NK-92 (cell line): ENCODE measurements around the gene AIFM3.

Source experiments
- DNase-seq: peaks from one replicate; lab custom pipeline; 2025; ENCODE audit not compliant: unreplicated experiment; lab: John Stamatoyannopoulos, UW

AIFM3 gene

GRCh38 chr22:20989323-20990138 lies 22.5 kb downstream of the AIFM3 start:
- no peak for DNase-seq

GRCh38 chr22:20990184-20991180 lies 23.4 kb downstream of the AIFM3 start:
- no peak for DNase-seq

- no peak for DNase-seq
These were observed 24.4 kb downstream of the AIFM3 start for GRCh38 chr22:20991252-20992055.

- no peak for DNase-seq
These were observed 25.0 kb downstream of the AIFM3 start for GRCh38 chr22:20992056-20992442.

GRCh38 chr22:20992456-20993303 lies 25.6 kb downstream of the AIFM3 start:
- DNase-seq, result no peak

- no peak for DNase-seq
These were observed 26.5 kb downstream of the AIFM3 start for GRCh38 chr22:20993304-20994127.

GRCh38 chr22:20994128-20994901 lies 27.3 kb downstream of the AIFM3 start:
- DNase-seq, result no peak

GRCh38 chr22:20994902-20995241 lies 27.8 kb downstream of the AIFM3 start:
- no peak for DNase-seq

GRCh38 chr22:20995329-20996030 lies 28.4 kb downstream of the AIFM3 start:
- DNase-seq, result no peak

GRCh38 chr22:20996031-20996410 lies 29.0 kb downstream of the AIFM3 start:
- no peak for DNase-seq

GRCh38 chr22:20996598-20997535 lies 29.8 kb downstream of the AIFM3 start:
- no peak for DNase-seq

GRCh38 chr22:20997536-20998257 lies 30.6 kb downstream of the AIFM3 start:
- no peak for DNase-seq

GRCh38 chr22:20998411-20999336 lies 31.6 kb downstream of the AIFM3 start:
- no peak for DNase-seq

GRCh38 chr22:20999350-21000206 lies 32.5 kb downstream of the AIFM3 start:
- DNase-seq, result no peak
